Measurements from ENCODE around the gene C1orf87. TPM values are rescaled to one million over a fixed set of nuclear protein-coding genes. Genes with fewer than 3 reads are reported as not detected.

Gene C1orf87, protein sequence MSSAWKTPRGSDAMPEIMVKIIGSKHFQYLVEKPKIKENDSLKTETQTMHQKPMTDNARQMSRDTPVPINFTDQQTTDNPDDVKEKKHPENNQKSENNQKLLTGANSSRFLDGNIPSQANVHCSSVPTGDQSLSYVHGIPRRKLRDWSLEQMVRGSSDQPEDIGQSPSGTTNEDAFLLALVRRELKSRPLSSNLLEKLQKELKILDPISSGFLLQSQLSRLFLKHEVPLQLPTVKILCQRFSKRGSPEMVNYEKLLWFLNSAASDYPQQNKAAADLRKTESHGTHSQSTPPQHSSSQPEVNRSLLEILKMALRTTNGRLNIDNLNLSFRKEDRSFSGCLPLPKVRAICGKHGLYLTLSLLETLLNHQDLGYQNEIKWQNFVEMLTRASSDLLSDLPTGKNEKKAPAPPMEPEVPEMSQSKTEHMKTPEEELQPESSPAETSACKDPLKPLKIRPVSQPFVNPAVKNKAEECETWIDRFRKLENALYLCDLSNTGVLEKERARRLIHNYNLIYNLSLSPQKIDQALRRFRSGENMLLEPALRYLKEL
- total RNA-seq: not detected

DNA sequence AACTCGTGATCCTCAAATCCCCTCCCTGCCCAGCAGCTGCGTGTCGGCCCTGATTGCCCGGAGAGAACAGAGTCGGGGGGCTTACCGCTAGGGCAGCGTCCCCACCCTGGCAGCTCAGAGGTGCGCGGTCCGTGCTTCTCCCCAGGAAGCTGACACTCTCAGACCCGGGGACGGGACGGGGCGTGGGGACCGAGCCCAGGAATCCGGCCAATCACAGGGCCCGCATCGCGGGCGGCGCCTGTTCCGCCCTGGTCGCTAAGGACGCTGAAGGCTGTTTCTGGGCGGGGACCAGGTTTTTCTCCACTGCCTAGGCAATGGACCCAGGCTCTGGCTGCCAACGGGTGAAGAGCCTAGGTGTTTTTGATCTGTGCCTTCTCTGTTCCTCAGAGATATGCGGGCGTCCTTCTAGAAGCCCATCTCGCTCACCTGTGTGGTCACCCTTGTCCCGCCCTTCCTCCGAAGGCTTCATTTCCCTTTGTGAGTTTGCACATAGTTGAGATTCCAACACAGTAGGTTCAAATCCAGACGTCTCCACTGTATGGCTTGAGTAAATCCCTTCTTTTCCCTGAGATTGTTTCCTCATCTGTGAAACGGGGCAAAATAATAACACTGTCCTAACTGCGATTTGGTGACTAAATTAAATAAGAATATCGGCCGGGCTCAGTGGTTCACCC is at the start of gene C1orf87:
Gene C1orf87, minus strand, starts transcription at position 166 of the 674 bp plus-strand sequence. CDS start 1,127 bp downstream, outside the sequence.
- DNase-seq (no peak), ATAC-seq (no peak)
- no peak within 1 kb of the TSS for H3K4me3 ChIP-seq
- no peak for TF ChIP-seq POLR2A (IDR thresholded peaks at IDR 0.05)
- TF ChIP-seq, protein P1, sequence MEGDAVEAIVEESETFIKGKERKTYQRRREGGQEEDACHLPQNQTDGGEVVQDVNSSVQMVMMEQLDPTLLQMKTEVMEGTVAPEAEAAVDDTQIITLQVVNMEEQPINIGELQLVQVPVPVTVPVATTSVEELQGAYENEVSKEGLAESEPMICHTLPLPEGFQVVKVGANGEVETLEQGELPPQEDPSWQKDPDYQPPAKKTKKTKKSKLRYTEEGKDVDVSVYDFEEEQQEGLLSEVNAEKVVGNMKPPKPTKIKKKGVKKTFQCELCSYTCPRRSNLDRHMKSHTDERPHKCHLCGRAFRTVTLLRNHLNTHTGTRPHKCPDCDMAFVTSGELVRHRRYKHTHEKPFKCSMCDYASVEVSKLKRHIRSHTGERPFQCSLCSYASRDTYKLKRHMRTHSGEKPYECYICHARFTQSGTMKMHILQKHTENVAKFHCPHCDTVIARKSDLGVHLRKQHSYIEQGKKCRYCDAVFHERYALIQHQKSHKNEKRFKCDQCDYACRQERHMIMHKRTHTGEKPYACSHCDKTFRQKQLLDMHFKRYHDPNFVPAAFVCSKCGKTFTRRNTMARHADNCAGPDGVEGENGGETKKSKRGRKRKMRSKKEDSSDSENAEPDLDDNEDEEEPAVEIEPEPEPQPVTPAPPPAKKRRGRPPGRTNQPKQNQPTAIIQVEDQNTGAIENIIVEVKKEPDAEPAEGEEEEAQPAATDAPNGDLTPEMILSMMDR (IDR thresholded peaks at IDR 0.05 in 4 of 5, conservative IDR thresholded peaks at IDR 0.05 in 1 of 5): no peak
- no peaks in the 10 kb centered on the region for H3K9me3 ChIP-seq
- in situ Hi-C loops (cut with MboI; ENCODE audit: low sequenced_read_pairs in 4 of 4) (no loop called here), intact Hi-C loops (cut with DNase I; ENCODE audit: low total_unique reads) (no loop called here)
- peaks cover 12 to 20% (median 13%) of the 10 kb centered on the region in 3 donors for H3K27me3 ChIP-seq
- H3K27ac ChIP-seq: no peak within 1 kb of the TSS
- no peaks in the 10 kb centered on the region for H3K4me1 ChIP-seq
- H3K36me3 ChIP-seq: no peaks in the 10 kb centered on the region

- Histone ChIP-seq H3K36me3 (no peaks in the 10 kb centered on the region), H3K4me3 (no peak overlapping the region), H3K9me3 (no peaks in the 10 kb centered on the region), H3K27me3 (no peaks in the 10 kb centered on the region), H3K4me1 (no peaks in the 10 kb centered on the region), H3K27ac (no peak overlapping the region)
- intact Hi-C loops (cut with DNase I; ENCODE audit: low total_unique reads) (no loop called here), in situ Hi-C loops (cut with MboI; ENCODE audit: low sequenced_read_pairs in 4 of 4) (no loop called here)
- TF ChIP-seq, protein P1 (IDR thresholded peaks at IDR 0.05 in 4 of 5, conservative IDR thresholded peaks at IDR 0.05 in 1 of 5): no peak
- TF ChIP-seq POLR2A (IDR thresholded peaks at IDR 0.05): no peak
- DNase-seq: no peak
- no peak for ATAC-seq
These were observed 44.5 kb upstream of the C1orf87 start for GRCh38 chr1:60118085-60118484.

GRCh38 chr1:60114745-60115318 is 41.3 kb upstream of the C1orf87 start:
- Histone ChIP-seq H3K9me3 (no peaks in the 10 kb centered on the region), H3K36me3 (no peaks in the 10 kb centered on the region), H3K27me3 (no peaks in the 10 kb centered on the region), H3K4me1 (no peaks in the 10 kb centered on the region), H3K4me3 (no peak overlapping the region), H3K27ac (no peak overlapping the region)
- DNase-seq (no peak), ATAC-seq (no peak)
- in situ Hi-C loops (cut with MboI; ENCODE audit: low sequenced_read_pairs in 4 of 4): no loop called here
- intact Hi-C loops (cut with DNase I; ENCODE audit: low total_unique reads): no loop called here
- TF ChIP-seq, protein P1 (IDR thresholded peaks at IDR 0.05 in 4 of 5, conservative IDR thresholded peaks at IDR 0.05 in 1 of 5): no peak
- TF ChIP-seq POLR2A (IDR thresholded peaks at IDR 0.05): no peak

GRCh38 chr1:60113596-60113995 is 40.0 kb upstream of the C1orf87 start:
- Histone ChIP-seq H3K4me1 (no peaks in the 10 kb centered on the region), H3K9me3 (no peaks in the 10 kb centered on the region), H3K27ac (no peak overlapping the region), H3K27me3 (no peaks in the 10 kb centered on the region), H3K36me3 (no peaks in the 10 kb centered on the region), H3K4me3 (no peak overlapping the region)
- no peak for TF ChIP-seq POLR2A (IDR thresholded peaks at IDR 0.05)
- TF ChIP-seq, protein P1 (IDR thresholded peaks at IDR 0.05 in 4 of 5, conservative IDR thresholded peaks at IDR 0.05 in 1 of 5): no peak
- DNase-seq (no peak), ATAC-seq (no peak)
- in situ Hi-C loops (cut with MboI; ENCODE audit: low sequenced_read_pairs in 4 of 4) (no loop called here), intact Hi-C loops (cut with DNase I; ENCODE audit: low total_unique reads) (no loop called here)
